ENCODE measurements around the gene POM121L2. TPM values are rescaled to one million over a fixed set of nuclear protein-coding genes. Genes with fewer than 3 reads are reported as not detected.

POM121L2 gene
- total and polyA plus RNA-seq, 2 donors (not counting 3 experiments of a cell fraction or from before 2014, with no cell fraction given) = not detected

GRCh38 chr6:27260836-27261375, 51.2 kb downstream of the POM121L2 start:
- H3K27me3 ChIP-seq (ENCODE audit: control insufficient read depth in 2 of 2, insufficient read depth in 2 of 2, low read length in 2 of 2) = peaks cover 6 to 11% of the 10 kb centered on the region in 2 experiments
- ChIA-PET POLR2A (interaction anchor here (0.6 kb wide), 1 partner anchor 1360 kb away, joined by 6 read pairs; no protein-coding TSS in a partner anchor), CTCF (interaction anchor here (1.6 kb wide), 1 partner anchor 9 kb away, joined by 3 read pairs; no protein-coding TSS in a partner anchor)
- peak overlapping the region; percentile 35 for H3K4me2 ChIP-seq (ENCODE audit: insufficient read depth, low read length)
- H3K27ac ChIP-seq (ENCODE audit: insufficient read depth, low read depth, low read length) = no peak overlapping the region
- H3K4me3 ChIP-seq (replicated peaks in 1 of 3; ENCODE audit: insufficient read depth in 1 of 3, low read depth in 1 of 3, low read length in 3 of 3) = no peak overlapping the region
- TF ChIP-seq CTCF (IDR thresholded peaks at IDR 0.05; ENCODE audit: extremely low read depth in 1 of 2, insufficient read depth in 1 of 2, low read depth in 1 of 2, low read length in 2 of 2) (no peak), POLR2AphosphoS5 (IDR thresholded peaks at IDR 0.05; ENCODE audit: insufficient read depth, low read depth, low read length) (no peak), POLR2A (IDR thresholded peaks at IDR 0.05; ENCODE audit: low read depth, low read length) (no peak)
- peak; percentile 72 for FAIRE-seq
- no peak for DNase-seq (ENCODE audit: low read depth, low spot score)
- no peak overlapping the region for H3K9ac ChIP-seq (replicated peaks; ENCODE audit: extremely low read depth, insufficient read depth, low read length)
- no peaks in the 10 kb centered on the region for H3K9me1 ChIP-seq (replicated peaks; ENCODE audit: control insufficient read depth, extremely low read depth, insufficient read depth, low read length)
- H3K9me3 ChIP-seq (replicated peaks; ENCODE audit: control insufficient read depth, insufficient read depth, low read length) = no peaks in the 10 kb centered on the region
- H3K4me1 ChIP-seq (ENCODE audit: control insufficient read depth, extremely low read depth, insufficient read depth, low read length) = no peaks in the 10 kb centered on the region
- dilution Hi-C loops (cut with MboI; ENCODE audit: extremely low pct_ligation_motif_present, low sequenced_read_pairs) = no loop called here
- no peaks in the 10 kb centered on the region for H3K79me2 ChIP-seq (ENCODE audit: control insufficient read depth, insufficient read depth, low read length)
- H3K36me3 ChIP-seq (ENCODE audit: control insufficient read depth in 2 of 2, extremely low read depth in 1 of 2, insufficient read depth in 2 of 2, low read length in 2 of 2) = no peaks in the 10 kb centered on the region
- intact Hi-C loops (cut with micrococcal nuclease) = no loop called here
- H2AFZ ChIP-seq (ENCODE audit: low read depth, low read length) = no peak overlapping the region
- no peaks in the 10 kb centered on the region for H4K20me1 ChIP-seq (replicated peaks; ENCODE audit: control insufficient read depth, extremely low read depth, insufficient read depth, low read length)
- no TSS peak for BruUV-seq (replicated peaks)

GRCh38 chr6:27260369-27260768, 51.7 kb downstream of the POM121L2 start:
- POLR2A ChIA-PET = no interaction called here
- no peak overlapping the region for H2AFZ ChIP-seq (ENCODE audit: low read depth, low read length)
- H3K36me3 ChIP-seq (ENCODE audit: control insufficient read depth in 2 of 2, extremely low read depth in 1 of 2, insufficient read depth in 2 of 2, low read length in 2 of 2) = no peaks in the 10 kb centered on the region
- TF ChIP-seq POLR2AphosphoS5 (IDR thresholded peaks at IDR 0.05; ENCODE audit: insufficient read depth, low read depth, low read length) (no peak), MYC (IDR thresholded peaks at IDR 0.05; ENCODE audit: low read depth, low read length) (no peak), POLR2A (IDR thresholded peaks at IDR 0.05; ENCODE audit: low read depth, low read length) (no peak), CTCF (IDR thresholded peaks at IDR 0.05; ENCODE audit: extremely low read depth in 1 of 2, insufficient read depth in 1 of 2, low read depth in 1 of 2, low read length in 2 of 2) (no peak), GATA2 (IDR thresholded peaks at IDR 0.05; ENCODE audit: insufficient read depth, insufficient read length, low read depth, low read length) (no peak), EZH2 (IDR thresholded peaks at IDR 0.05; ENCODE audit: borderline replicate concordance, low read depth, low read length, severe bottlenecking) (no peak), MAX (IDR thresholded peaks at IDR 0.05; ENCODE audit: insufficient read depth, insufficient read length) (no peak), FOS (IDR thresholded peaks at IDR 0.05; ENCODE audit: borderline replicate concordance, insufficient read depth, low read length) (no peak), JUN (IDR thresholded peaks at IDR 0.05; ENCODE audit: borderline replicate concordance, insufficient read depth, insufficient read length, low read depth) (no peak)
- dilution Hi-C loops (cut with MboI; ENCODE audit: extremely low pct_ligation_motif_present, low sequenced_read_pairs) = no loop called here
- intact Hi-C loops (cut with micrococcal nuclease) = no loop called here
- H3K9me1 ChIP-seq (replicated peaks; ENCODE audit: control insufficient read depth, extremely low read depth, insufficient read depth, low read length) = no peaks in the 10 kb centered on the region
- H3K9ac ChIP-seq (replicated peaks; ENCODE audit: extremely low read depth, insufficient read depth, low read length) = no peak overlapping the region
- BruUV-seq (replicated peaks) = no TSS peak
- no peaks in the 10 kb centered on the region for H3K9me3 ChIP-seq (replicated peaks; ENCODE audit: control insufficient read depth, insufficient read depth, low read length)
- H3K79me2 ChIP-seq (ENCODE audit: control insufficient read depth, insufficient read depth, low read length) = no peaks in the 10 kb centered on the region
- CTCF ChIA-PET = interaction anchor here (1.6 kb wide), 1 partner anchor 9 kb away, joined by 3 read pairs; no protein-coding TSS in a partner anchor
- no peaks in the 10 kb centered on the region for H4K20me1 ChIP-seq (replicated peaks; ENCODE audit: control insufficient read depth, extremely low read depth, insufficient read depth, low read length)
- no peak overlapping the region for H3K4me3 ChIP-seq (replicated peaks in 1 of 3; ENCODE audit: insufficient read depth in 1 of 3, low read depth in 1 of 3, low read length in 3 of 3)
- no peak overlapping the region for H3K27ac ChIP-seq (ENCODE audit: insufficient read depth, low read depth, low read length)
- H3K27me3 ChIP-seq (ENCODE audit: control insufficient read depth in 2 of 2, insufficient read depth in 2 of 2, low read length in 2 of 2) = peaks cover 6 to 11% of the 10 kb centered on the region in 2 experiments
- H3K4me2 ChIP-seq (ENCODE audit: insufficient read depth, low read length) = peak overlapping the region; percentile 35
- DNase-seq (ENCODE audit: low read depth, low spot score) (no peak), FAIRE-seq (no peak)
- H3K4me1 ChIP-seq (ENCODE audit: control insufficient read depth, extremely low read depth, insufficient read depth, low read length) = no peaks in the 10 kb centered on the region
